ENCODE measurements around the gene RBPJ. TPM values are rescaled to one million over a fixed set of nuclear protein-coding genes. Genes with fewer than 3 reads are reported as not detected.

RBPJ gene
- total RNA-seq, 2 experiments from 2014 or later: 64.1 to 72.3 TPM

DNA sequence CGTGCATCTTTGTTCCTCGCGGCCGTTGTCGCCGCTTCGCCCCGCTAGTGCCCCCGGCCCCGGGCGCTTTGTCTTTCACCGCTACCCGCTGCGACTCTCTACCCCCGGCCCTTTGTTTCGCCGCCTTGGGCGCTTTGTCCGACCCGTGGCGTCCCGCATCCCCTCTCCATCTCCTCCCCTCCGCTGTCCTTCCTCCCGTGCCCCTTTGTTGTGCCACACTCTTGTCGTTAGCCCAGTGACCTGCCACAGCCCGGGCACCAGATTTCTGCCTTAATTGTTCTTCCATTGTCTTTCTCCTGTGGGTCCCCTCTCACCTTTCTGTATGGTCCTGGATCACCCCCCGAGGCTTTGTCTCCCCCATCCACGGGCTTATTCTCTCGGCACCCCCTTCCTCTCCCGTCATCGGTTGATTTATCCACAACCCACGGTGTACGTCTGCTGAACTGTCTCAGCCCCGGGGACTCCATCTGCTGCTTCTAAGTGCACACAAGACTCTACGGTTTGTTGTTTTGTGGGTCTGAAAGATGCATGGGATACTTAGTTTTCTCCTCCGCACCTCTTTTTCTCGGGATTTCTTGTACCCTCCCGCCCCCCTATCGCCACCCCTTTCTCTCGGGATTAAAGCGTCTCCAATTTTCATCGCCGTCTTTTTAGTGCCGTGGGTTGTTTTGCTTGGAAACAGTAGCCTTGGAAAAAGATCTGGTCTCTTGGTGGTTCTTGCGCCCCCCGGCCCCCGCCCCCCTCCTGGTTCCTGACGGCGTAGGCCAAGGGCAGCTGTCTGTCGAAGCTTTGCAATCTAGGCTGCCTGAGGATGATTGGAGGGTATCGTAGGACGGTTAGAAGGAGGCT lies 783 bp downstream of the RBPJ start:
- DNase-seq (peak; percentile 7 to 63 (median 22)), ATAC-seq (ENCODE audit: poor library complexity) (no peak)
- peaks cover 44% of the 10 kb centered on the region for H3K4me1 Mint-ChIP-seq (ENCODE audit: low read depth)
- peaks cover 17% of the 10 kb centered on the region for H3K36me3 Mint-ChIP-seq (ENCODE audit: low read depth)
- CTCF ChIA-PET: interaction anchor here (1.0 kb wide), 1 partner anchor 8 kb away, joined by 3 read pairs; no protein-coding TSS in a partner anchor
- H3K4me3 Mint-ChIP-seq: peak overlapping the region; percentile 95
- peak overlapping the region in 1 of 2 donors; percentile 54 for H3K27ac ChIP-seq (ENCODE audit: low read depth in 1 of 2, low read length in 2 of 2)
- POLR2A ChIA-PET: interaction anchor here (0.7 to 3.5 kb wide), 2 partner anchors 262 to 408 kb away, joined by 3 to 20 read pairs; partner anchors contain the start of genes SMIM20 and TBC1D19
- H3K27ac Mint-ChIP-seq: peak overlapping the region; percentile 99
- H3K9me3 ChIP-seq (ENCODE audit: control insufficient read depth in 1 of 2, insufficient read depth in 1 of 2, low read length in 2 of 2): peaks cover 0 to 5% of the 10 kb centered on the region in 2 experiments
- H3K9me3 Mint-ChIP-seq: peaks cover 6% of the 10 kb centered on the region
- H3K27me3 Mint-ChIP-seq: no peaks in the 10 kb centered on the region
- H3K4me3 ChIP-seq (ENCODE audit: low read length): peak overlapping the region; percentile 99
- peaks cover 39% of the 10 kb centered on the region for H3K4me1 ChIP-seq (ENCODE audit: insufficient read depth, low read length)
- TF ChIP-seq, protein P1, sequence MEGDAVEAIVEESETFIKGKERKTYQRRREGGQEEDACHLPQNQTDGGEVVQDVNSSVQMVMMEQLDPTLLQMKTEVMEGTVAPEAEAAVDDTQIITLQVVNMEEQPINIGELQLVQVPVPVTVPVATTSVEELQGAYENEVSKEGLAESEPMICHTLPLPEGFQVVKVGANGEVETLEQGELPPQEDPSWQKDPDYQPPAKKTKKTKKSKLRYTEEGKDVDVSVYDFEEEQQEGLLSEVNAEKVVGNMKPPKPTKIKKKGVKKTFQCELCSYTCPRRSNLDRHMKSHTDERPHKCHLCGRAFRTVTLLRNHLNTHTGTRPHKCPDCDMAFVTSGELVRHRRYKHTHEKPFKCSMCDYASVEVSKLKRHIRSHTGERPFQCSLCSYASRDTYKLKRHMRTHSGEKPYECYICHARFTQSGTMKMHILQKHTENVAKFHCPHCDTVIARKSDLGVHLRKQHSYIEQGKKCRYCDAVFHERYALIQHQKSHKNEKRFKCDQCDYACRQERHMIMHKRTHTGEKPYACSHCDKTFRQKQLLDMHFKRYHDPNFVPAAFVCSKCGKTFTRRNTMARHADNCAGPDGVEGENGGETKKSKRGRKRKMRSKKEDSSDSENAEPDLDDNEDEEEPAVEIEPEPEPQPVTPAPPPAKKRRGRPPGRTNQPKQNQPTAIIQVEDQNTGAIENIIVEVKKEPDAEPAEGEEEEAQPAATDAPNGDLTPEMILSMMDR (IDR thresholded peaks at IDR 0.05): no peak
- intact Hi-C loops (cut with DNase I, micrococcal nuclease): loop anchor here (5.0 to 10.0 kb wide), 9 partner anchors 124 to 1737 kb away; partner anchors contain the start of genes DHX15 (in 1 of the 2), STIM2 (in 1 of the 2) and TBC1D19 (in 1 of the 2)
- H3K27me3 ChIP-seq (ENCODE audit: control insufficient read depth in 1 of 2, insufficient read depth in 2 of 2, low read length in 2 of 2): no peaks in the 10 kb centered on the region
- no peaks in the 10 kb centered on the region for H3K36me3 ChIP-seq (ENCODE audit: insufficient read depth, low read length)

DNA sequence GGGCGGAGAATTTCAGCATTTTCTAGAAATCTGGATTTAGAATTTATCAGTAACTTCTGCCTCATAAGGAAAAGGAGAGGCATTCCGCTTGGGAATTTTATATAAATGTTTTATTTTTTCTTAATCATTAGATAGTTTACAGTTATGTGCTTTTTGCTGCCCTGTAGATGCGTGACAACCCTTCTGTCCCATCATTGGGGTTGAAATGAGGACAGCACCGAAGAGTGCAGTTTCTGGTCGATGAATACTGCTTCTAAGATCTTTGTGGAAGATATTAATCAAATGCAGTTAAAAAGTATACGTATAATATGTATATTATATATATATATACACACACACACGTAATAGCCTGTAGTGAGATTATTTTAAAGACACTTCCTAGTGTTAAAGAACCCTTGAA lies 1.5 kb downstream of the RBPJ start:
- Mint-ChIP-seq H3K4me3 (peak overlapping the region; percentile 95), H3K4me1 (ENCODE audit: low read depth) (peaks cover 48% of the 10 kb centered on the region), H3K27ac (peak overlapping the region; percentile 99), H3K27me3 (no peaks in the 10 kb centered on the region), H3K9me3 (peaks cover 5% of the 10 kb centered on the region), H3K36me3 (ENCODE audit: low read depth) (peaks cover 17% of the 10 kb centered on the region)
- ATAC-seq (ENCODE audit: poor library complexity): no peak
- POLR2A ChIA-PET: interaction anchor here (0.7 kb wide), 1 partner anchor 261 kb away, joined by 3 read pairs; the partner anchor contains the start of gene TBC1D19
- H3K4me3 ChIP-seq (ENCODE audit: low read length): peak overlapping the region; percentile 99
- H3K27ac ChIP-seq (ENCODE audit: low read depth in 1 of 2, low read length in 2 of 2): no peak overlapping the region
- intact Hi-C loops (cut with DNase I, micrococcal nuclease): loop anchor here (5.0 to 10.0 kb wide), 9 partner anchors 125 to 1738 kb away; partner anchors contain the start of genes DHX15 (in 1 of the 2), STIM2 (in 1 of the 2) and TBC1D19 (in 1 of the 2)
- no peaks in the 10 kb centered on the region for H3K36me3 ChIP-seq (ENCODE audit: insufficient read depth, low read length)
- peak in 1 of 14 experiments; percentile 29 for DNase-seq
- H3K27me3 ChIP-seq (ENCODE audit: control insufficient read depth in 1 of 2, insufficient read depth in 2 of 2, low read length in 2 of 2): no peaks in the 10 kb centered on the region
- TF ChIP-seq, protein P1 (IDR thresholded peaks at IDR 0.05): no peak
- H3K9me3 ChIP-seq (ENCODE audit: control insufficient read depth in 1 of 2, insufficient read depth in 1 of 2, low read length in 2 of 2): peaks cover 0 to 5% of the 10 kb centered on the region in 2 experiments
- peaks cover 39% of the 10 kb centered on the region for H3K4me1 ChIP-seq (ENCODE audit: insufficient read depth, low read length)
- CTCF ChIA-PET: interaction anchor here (1.0 to 1.1 kb wide), 2 partner anchors 8 to 10 kb away, joined by 3 to 4 read pairs; no protein-coding TSS in a partner anchor

DNA sequence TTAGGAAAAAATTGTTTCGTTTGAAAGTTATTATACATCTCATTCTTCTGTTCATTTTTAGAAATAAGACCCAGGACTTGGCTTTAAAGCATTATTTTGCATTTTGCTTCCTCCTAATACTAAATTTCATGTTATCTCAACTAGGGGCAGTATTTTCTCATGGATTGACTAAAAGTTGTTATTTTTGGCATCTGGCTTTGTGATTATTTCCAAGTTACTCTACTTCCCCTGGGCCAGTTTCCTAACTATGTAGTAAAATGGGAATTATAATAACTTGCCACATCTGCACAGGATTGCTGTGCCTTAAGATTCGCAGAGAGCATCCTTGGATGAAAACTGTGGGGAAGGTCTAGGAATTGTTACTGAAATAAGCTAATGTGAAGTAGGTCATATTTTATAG lies 3.0 kb downstream of the RBPJ start:
- Histone ChIP-seq H3K4me3 (ENCODE audit: low read length) (no peak overlapping the region), H3K9me3 (ENCODE audit: control insufficient read depth in 1 of 2, insufficient read depth in 1 of 2, low read length in 2 of 2) (peaks cover 0 to under 1% of the 10 kb centered on the region in 2 experiments), H3K27ac (ENCODE audit: low read depth in 1 of 2, low read length in 2 of 2) (no peak overlapping the region), H3K4me1 (ENCODE audit: insufficient read depth, low read length) (peaks cover 34% of the 10 kb centered on the region), H3K36me3 (ENCODE audit: insufficient read depth, low read length) (no peaks in the 10 kb centered on the region), H3K27me3 (ENCODE audit: control insufficient read depth in 1 of 2, insufficient read depth in 2 of 2, low read length in 2 of 2) (no peaks in the 10 kb centered on the region)
- TF ChIP-seq, protein P1 (IDR thresholded peaks at IDR 0.05): no peak
- DNase-seq: no peak
- POLR2A ChIA-PET: no interaction called here
- H3K27ac Mint-ChIP-seq: no peak overlapping the region
- H3K36me3 Mint-ChIP-seq (ENCODE audit: low read depth): peaks cover 17% of the 10 kb centered on the region
- H3K27me3 Mint-ChIP-seq: no peaks in the 10 kb centered on the region
- CTCF ChIA-PET: no interaction called here
- no peaks in the 10 kb centered on the region for H3K9me3 Mint-ChIP-seq
- peak overlapping the region; percentile 60 for H3K4me3 Mint-ChIP-seq
- H3K4me1 Mint-ChIP-seq (ENCODE audit: low read depth): peaks cover 55% of the 10 kb centered on the region
- intact Hi-C loops (cut with DNase I, micrococcal nuclease): loop anchor here (1.0 to 10.0 kb wide), 12 partner anchors 127 to 1739 kb away; partner anchors contain the start of genes DHX15 (in 1 of the 2), STIM2 (in 1 of the 2) and TBC1D19 (in 1 of the 2)
- no peak for ATAC-seq (ENCODE audit: poor library complexity)
